Motor neuron (in vitro differentiated cells): ENCODE measurements around the gene PPIL3. TPM values are rescaled to one million over a fixed set of nuclear protein-coding genes. Genes with fewer than 3 reads are reported as not detected.
A peak's percentile ranks its signal among the peaks of the same experiment; 100 is the strongest.
"Not testable (repeated sequence)": the region's sequence is repeated elsewhere in the genome, so short reads cannot be mapped to it uniquely, and the experiment has no call there.

Experiments
- ATAC-seq, 8 experiments: fragments of 200-7000 bp; cut with Tn5 transposase; replicated peaks in 6 of 8; 2 replicates each; pipeline ENCODE4 v1.8.0; 2021; ENCODE audit warnings: mild to moderate bottlenecking in 8 of 8, moderate library complexity in 8 of 8
- H3K27ac ChIP-seq, 2 donors: fragments of 250-450 bp; sonication (Bioruptor Pico); 2 replicates each; pipeline ENCODE4 v1.9.0; 2021; ENCODE audit warnings: antibody characterized with exemption in 2 of 2, mild to moderate bottlenecking in 2 of 2, moderate library complexity in 1 of 2
- H3K4me1 ChIP-seq, 2 donors: fragments of 250-450 bp; sonication (Bioruptor Pico); replicated peaks in 1 of 2; 2 replicates each; pipeline ENCODE4 v1.6.1; 2021; ENCODE audit warnings: antibody characterized with exemption in 2 of 2, mild to moderate bottlenecking in 2 of 2, moderate library complexity in 1 of 2
- H3K4me3 ChIP-seq, 5 donors: fragments of 250-450 bp; sonication (Bioruptor Pico); 2 replicates each; pipeline ENCODE4 v1.9.0; 2021; ENCODE audit warnings: antibody characterized with exemption in 5 of 5, mild to moderate bottlenecking in 5 of 5, moderate library complexity in 4 of 5
- WGBS, 10 experiments: fragments of 450-650 bp; shearing (Covaris generic); methylation state at CpG; one replicate each; pipeline ENCODE4 v1.0.0; 2022; 5-methylcytosine and 5-hydroxymethylcytosine counted together
- in situ Hi-C, 9 experiments: fragments of 400-800 bp; cut with MboI; loops; one replicate each; pipeline ENCODE4 v1.15.0; 2021; ENCODE audit warnings: low sequenced_read_pairs in 9 of 9, low pct_unique_long_range_greater_than_20kb in 2 of 9; ENCODE audit not compliant: unreplicated experiment in 9 of 9
- total RNA-seq, 8 experiments: library from RNA; unstranded; fragments of 300-600 nt; gene quantifications; 2 replicates each; pipeline versions ENCODE4 v1.2.3 to v1.2.4, GENCODE V29; 2022

Gene PPIL3
- 10 to 100 TPM; 40.5 to 76.7 (median 64.5) TPM for total RNA-seq

DNA sequence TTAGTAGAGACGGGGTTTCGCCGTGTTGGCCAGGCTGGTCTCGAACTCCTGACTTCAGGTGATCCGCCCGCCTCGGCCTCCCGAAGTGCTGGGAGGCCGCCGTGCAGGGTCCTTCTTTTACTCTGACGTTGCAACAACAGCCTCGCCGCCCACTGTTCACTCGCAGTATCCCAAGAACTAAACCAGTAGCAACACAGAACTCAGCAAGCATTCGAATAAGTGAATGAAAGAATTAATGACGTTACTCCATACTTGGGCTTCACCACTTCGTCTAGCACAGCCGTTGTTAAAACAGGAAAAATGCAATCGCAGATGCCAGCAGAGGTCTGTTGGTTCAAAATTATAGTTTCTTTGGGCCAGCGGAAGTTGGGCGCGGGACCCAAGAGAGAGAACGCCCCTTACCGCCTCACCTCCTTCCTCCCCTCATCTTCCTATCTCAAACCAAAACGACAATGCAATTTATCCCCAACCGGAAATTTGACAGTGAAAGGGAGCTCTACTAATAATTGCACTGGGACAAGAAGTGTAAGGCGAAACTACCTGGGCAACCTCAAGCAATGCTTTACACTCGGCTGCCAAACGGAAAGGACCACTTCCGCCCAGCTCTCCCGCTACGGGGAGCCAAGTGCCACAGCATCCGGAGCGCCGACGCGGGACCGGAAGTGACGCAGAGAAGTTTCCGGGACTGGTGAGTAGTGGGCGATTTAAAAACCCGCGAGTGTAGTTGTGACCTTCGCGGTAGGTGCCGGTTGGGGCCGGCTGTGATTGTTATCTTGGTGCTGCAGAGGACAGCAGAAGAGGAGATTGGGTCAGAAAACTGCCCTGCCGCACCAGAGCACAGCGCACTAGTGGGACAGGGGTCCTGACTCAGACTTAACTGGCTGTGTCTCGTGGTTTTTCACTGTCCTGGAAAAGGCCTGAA lies at the start of gene PPIL3, which contains the start of gene NIF3L1:
TSS of gene PPIL3 (minus strand) at position 374 of the 922 bp plus-strand sequence. CDS start 1,462 bp downstream, outside the sequence.
TSS of gene NIF3L1 (plus strand) at position 668 of the 922 bp plus-strand sequence. CDS start 2,573 bp downstream, outside the sequence.
- Histone ChIP-seq H3K4me1 (peaks cover 11% of the 10 kb centered on the region in 2 donors), H3K4me3 (peak within 1 kb of the TSS; percentile 67 to 92 (median 71)), H3K27ac (peak within 1 kb of the TSS; percentile 87 to 91)
- peak; percentile 89 to 94 (median 90) for ATAC-seq
- in situ Hi-C loops = no loop called here
- WGBS, 10 experiments = 0 to 7% (median 0%) methylated on average over 1 to 28 of the region's 50 CpGs

DNA sequence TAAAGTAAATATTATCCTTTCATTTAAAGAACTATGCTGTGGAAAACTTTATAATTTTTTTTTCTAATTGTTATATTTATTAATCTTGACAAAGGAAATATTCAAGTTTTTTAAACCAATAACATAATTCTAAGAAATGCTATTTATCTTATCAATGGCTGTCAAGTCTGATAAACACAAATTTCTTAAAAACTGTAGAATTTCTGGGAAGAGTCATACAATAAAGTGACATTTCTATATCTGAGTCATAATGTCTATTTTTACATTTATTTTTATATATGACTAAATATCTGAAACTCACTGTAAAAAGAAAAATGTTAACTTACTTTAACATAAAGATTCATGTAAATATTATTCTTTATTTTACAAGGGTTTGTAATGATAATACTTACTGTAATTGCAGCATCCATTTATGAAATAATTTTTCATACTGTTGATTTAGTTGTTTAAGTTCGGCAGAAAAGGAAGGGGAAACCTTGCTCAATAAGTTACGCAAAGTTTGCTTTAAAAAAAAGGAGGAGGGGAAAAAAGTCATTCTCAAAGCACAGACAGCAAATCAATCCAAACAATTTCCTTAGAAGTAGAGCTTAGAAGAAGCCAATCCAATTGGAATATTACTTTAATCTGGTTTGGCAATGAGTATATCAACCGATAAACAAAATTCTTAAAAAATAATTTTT lies 42.2 kb upstream of the PPIL3 start:
- WGBS, 10 experiments = 77 to 100% (median 95%) methylated on average over 1 to 3 of the region's 3 CpGs

DNA sequence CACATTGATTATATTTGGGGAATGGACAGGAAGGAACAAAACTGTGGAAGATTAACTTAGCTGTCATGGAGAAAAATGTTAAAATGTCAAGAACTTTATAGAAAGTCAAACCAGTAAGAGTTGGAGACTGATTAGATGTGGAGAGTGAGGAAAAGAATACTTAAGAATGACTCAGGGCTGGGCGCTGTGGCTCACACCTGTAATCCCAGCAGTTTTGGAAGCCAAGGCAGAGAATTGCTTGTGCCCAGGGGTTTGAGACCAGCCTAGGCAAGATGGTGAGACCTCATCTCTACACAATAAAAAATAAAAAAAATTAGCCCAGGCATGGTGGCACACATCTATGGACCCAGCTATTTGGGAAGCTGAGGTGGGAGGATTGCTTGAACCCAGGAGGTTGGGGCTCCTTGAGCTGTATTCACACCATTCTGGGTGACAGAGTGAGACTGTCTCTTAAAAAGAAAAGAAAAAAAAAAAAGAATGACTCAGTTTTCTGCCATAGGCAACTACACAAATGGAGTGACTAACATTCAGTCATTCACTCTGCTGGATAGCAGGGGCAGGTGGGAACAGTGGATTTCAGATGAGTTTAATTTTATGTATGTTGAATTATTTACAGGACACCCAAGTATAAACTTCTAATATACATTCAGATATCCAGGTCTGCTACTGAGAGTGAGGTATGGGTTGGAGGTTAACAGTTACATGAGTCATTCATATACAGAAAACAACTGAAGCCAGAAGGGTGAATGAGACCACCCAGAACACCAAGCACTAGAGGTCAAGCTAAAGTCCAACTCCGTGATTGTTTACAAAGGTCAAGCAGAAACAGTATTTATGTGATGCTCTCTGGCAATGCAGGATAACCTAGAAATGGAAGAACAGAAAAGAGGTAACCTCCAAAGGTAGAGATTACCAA lies 40.7 kb upstream of the PPIL3 start:
- 79 to 100% (median 100%) methylated on average over 1 to 2 of the region's 2 CpGs; no CpG with 5 or more reads in 2 of the 10 experiments for WGBS, 10 experiments
- no peak for ATAC-seq

More for the DNA sequence above, 42.2 kb upstream of the PPIL3 start:
- in situ Hi-C loops = no loop called here
- no peaks in the 10 kb centered on the region for H3K4me1 ChIP-seq
- ATAC-seq = no peak
- no peak overlapping the region for H3K27ac ChIP-seq
- H3K4me3 ChIP-seq = no peak overlapping the region

DNA sequence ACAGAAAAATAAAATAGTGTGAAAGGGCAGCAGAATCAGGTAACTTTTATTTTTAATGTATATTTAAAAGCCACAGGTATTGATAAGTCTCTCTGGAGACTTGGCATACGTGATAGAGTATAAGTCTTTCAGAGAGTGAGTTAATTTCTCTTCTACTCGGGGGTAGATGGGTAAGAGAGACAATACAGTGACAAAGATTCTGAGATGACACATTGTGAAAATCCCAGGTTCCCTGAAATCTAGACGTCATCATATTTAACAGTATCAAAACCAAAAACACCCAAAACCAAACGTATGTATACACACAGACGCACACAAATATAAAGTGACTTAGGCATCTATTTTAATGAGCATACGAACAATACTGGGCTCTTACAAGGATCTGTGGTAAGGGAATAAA lies 33.6 kb upstream of the PPIL3 start:
- Histone ChIP-seq H3K4me3 (no peak overlapping the region), H3K27ac (no peak overlapping the region), H3K4me1 (no peaks in the 10 kb centered on the region)
- in situ Hi-C loops = loop anchor here in 3 of 9 experiments (25.0 kb wide), 2 partner anchors 140 to 240 kb away; partner anchors contain the start of genes HYCC2 (in 1 of the 3) and NDUFB3 (in 1 of the 3)
- WGBS, 10 experiments = 77 to 100% (median 90%) methylated on average over 2 to 6 of the region's 6 CpGs
- no peak for ATAC-seq

More for the DNA sequence above, 40.7 kb upstream of the PPIL3 start:
- H3K27ac ChIP-seq = no peak overlapping the region
- in situ Hi-C loops = no loop called here
- H3K4me1 ChIP-seq = no peaks in the 10 kb centered on the region
- no peak overlapping the region for H3K4me3 ChIP-seq

DNA sequence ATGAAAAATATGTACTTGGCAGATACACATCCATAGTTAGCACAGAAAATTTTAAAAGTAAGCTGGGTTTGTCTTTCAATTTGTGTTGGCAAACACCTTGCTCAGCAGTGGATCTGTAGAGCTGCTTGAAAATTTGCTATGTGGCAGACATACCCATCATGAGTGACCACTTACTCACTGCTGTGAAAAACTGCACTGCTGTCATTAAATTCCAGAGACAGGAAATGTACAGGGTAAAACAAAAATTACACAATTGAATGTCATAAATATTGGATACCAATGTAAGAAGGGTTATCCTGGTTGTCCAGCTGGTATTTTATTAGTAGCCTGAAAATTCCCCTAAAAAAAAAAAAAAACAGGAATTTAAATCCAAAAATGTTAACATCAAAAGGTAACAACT lies 24.8 kb upstream of the PPIL3 start:
- in situ Hi-C loops = loop anchor here in 3 of 9 experiments (25.0 kb wide), 2 partner anchors 149 to 249 kb away; partner anchors contain the start of genes HYCC2 (in 1 of the 3) and NDUFB3 (in 1 of the 3)
- no peak for ATAC-seq
- Histone ChIP-seq H3K4me1 (no peaks in the 10 kb centered on the region), H3K4me3 (no peak overlapping the region), H3K27ac (no peak overlapping the region)

DNA sequence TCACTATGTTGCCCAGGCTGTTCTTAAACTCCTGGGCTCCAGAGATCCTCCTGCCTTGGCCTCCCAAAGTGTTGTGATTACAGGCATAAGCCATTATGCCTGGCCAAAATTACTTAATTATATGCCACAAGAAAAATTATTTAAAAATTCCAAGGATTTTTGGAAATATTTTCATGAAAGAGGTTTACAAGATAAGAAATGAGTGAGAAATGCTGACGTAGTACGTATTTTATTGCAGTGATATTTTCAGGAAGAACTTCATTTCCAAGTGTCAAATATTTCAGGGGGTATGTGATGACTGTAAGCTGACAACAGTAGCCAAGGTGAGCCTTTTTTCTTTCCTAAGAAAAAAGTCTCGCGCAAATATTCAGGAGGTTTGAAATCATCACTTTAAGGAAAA lies 21.1 kb upstream of the PPIL3 start:
- WGBS, 10 experiments = 90 to 100% (median 100%) methylated on average over 2 to 4 of the region's 4 CpGs
- Histone ChIP-seq H3K4me3 (no peak overlapping the region), H3K27ac (no peak overlapping the region), H3K4me1 (no peaks in the 10 kb centered on the region)
- in situ Hi-C loops = loop anchor here in 3 of 9 experiments (25.0 kb wide), 2 partner anchors 152 to 252 kb away; partner anchors contain the start of genes HYCC2 (in 1 of the 3) and NDUFB3 (in 1 of the 3)
- no peak for ATAC-seq

DNA sequence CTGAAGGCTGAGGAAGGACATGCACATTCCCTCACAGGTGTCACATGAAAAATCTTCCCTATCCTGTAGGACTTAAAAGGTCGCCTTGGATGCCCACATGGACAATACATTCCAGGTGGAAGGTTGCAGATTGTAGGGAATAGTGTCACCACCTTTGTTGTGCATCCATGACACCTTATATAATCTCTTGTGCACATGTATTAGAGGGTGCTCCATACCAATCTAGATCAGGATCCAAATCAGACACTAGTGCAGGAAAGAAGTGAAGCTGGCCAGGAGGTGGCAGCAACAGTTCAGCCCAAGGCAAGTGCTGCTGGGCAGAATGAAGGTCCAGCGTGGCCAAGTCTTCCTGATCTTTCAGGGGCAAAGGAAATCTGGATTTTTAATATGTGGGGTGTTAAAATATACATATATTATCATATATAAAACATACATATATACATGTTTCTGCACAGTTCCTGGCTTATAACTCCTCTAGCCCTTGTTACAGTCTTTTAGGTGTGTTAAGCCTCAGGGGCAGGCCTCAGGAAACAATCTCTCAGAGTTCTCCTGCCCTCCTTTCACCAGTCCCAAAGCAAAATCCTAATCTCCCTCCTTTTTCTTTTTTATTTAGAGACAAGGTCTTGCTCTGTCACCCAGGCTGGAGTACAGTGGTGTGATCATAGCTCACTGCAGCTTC lies 16.9 kb upstream of the PPIL3 start:
- in situ Hi-C loops = loop anchor here in 3 of 9 experiments (25.0 kb wide), 2 partner anchors 157 to 257 kb away; partner anchors contain the start of genes HYCC2 (in 1 of the 3) and NDUFB3 (in 1 of the 3)
- no peak overlapping the region for H3K4me3 ChIP-seq
- ATAC-seq = peak; percentile 67 to 84 (median 78)
- 80 to 100% (median 86%) methylated on average over 1 of the region's 2 CpGs; no CpG with 5 or more reads in 5 of the 10 experiments for whole genome bisulfite sequencing, 10 experiments
- H3K4me1 ChIP-seq = no peaks in the 10 kb centered on the region
- no peak overlapping the region for H3K27ac ChIP-seq

DNA sequence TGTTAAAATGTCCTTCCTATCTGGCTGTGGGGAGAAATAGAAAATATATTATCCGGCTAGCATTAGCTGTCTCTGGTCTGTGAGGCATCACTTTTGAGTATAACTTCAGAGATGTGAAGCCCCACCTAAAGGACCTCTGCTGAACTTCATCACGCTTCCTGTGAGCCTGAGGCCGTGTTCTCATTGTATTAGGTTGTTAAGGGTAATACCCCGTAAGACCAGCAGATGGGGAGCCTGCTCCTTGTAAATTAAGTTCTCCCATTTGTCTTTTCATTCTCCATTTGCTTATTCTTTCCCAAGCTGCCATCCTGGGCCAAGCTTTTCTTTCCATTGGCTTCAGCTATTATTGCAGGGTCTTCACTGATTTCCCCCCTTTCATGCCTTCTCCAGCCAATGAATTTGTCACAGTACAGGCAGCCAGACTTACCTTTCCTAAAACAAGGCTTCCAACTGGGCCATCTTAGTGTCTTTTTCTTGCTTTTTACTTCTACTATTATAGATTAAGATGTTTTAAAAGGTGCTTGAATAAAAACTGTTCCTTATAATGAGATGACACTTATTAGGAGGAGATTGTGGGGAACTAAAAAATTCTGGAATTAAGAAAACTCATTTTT lies 12.7 kb upstream of the PPIL3 start:
- H3K27ac ChIP-seq = no peak overlapping the region
- peak; percentile 81 to 96 (median 94) for ATAC-seq
- H3K4me1 ChIP-seq = peaks cover 0 to 3% of the 10 kb centered on the region in 2 donors
- no peak overlapping the region for H3K4me3 ChIP-seq
- 0 to 50% (median 0%) methylated on average over 1 to 4 of the region's 4 CpGs for WGBS, 10 experiments
- in situ Hi-C loops = loop anchor here in 3 of 9 experiments (25.0 kb wide), 2 partner anchors 161 to 261 kb away; partner anchors contain the start of genes HYCC2 (in 1 of the 3) and NDUFB3 (in 1 of the 3)

DNA sequence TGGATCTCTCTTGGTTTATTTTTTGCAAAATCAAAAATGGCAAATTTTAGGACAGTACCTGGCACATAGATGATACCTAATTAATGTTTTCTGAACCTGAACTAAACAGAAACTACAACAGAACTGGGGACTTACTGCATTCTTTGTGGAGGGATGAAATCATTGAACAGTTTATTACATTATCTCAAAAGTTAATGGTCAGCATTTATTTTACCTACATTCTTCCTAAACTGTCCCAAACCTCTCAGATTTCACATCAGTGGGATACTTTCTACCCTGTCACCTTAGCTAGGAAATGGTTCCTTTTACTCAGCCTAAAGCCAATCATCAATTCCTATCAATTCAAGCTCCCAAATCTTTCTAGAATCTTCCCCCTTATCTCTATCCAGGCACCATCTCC lies 10.6 kb upstream of the PPIL3 start:
- ATAC-seq = no peak
- H3K4me1 ChIP-seq = peaks cover 0 to 3% of the 10 kb centered on the region in 2 donors
- in situ Hi-C loops = no loop called here
- H3K27ac ChIP-seq = no peak overlapping the region
- H3K4me3 ChIP-seq = no peak overlapping the region

DNA sequence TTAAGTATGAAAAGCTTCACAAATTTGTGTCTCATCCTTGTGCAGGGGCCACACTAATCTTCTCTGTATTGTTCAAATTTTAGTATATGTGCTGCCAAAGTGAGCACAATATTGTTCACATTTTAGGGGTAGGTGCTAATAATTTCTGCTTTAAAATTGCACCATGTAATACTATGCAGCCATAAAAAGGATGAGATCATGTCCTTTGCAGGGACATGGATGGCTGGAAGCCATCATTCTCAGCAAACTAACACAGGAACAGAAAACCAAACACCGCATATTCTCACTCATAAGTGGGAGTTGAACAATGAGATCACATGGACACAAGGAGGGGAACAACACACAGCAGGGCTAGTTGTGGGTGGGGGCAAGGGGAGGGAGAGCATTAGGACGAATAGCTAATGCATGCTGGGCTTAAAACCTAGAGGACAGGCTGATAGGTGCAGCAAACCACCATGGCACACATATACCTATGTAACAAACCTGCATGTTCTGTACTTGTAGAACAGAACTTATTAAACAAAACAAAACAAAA lies 7.1 kb downstream of the PPIL3 start:
- H3K4me3 ChIP-seq, H3K27ac ChIP-seq, in situ Hi-C loops, H3K4me1 ChIP-seq: not testable (repeated sequence)
- whole genome bisulfite sequencing, 10 experiments = 80% methylated on average over 1 of the region's 2 CpGs; no CpG with 5 or more reads in 8 of the 10 experiments
- peak in 1 of 8 experiments; percentile 27 for ATAC-seq

DNA sequence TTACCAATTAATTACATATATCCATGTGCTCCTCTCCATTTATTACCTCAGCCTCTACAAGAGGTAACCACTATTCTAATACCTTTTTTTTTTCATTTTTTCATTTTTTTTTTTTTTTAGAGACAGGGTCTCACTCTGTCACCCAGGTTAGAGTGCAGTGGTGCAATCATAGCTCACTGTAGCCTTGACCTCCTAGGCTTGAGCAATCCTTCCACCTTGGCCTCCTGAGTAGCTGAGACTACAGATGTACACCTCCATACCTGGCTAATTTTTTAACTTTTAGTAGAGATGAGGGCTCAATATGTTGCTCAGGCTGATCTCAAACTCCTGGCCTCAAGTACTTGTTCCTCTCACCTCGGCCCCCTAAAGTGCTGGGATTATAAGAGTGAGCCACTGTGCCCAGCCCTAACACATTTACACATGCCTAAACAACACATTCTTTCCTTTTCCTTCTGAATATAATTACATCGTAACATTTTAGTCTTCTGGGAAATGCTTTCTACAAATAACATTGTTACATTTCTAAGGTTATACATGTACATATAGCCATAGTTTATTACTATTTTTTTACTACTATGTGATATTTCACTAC lies 10.5 kb downstream of the PPIL3 start:
- Histone ChIP-seq H3K27ac (no peak overlapping the region), H3K4me3 (no peak overlapping the region), H3K4me1 (no peaks in the 10 kb centered on the region)
- 58 to 100% (median 86%) methylated on average over 1 to 2 of the region's 2 CpGs; no CpG with 5 or more reads in 3 of the 10 experiments for WGBS, 10 experiments
- in situ Hi-C loops = no loop called here
- ATAC-seq = peak in 3 of 8 experiments; percentile 20 to 53 (median 28)
